HG03066 (cell line): ENCODE data around the gene HOXA7.

Experiments used
- ATAC-seq: cut with Tn5 transposase; IDR thresholded peaks from one replicate; pipeline ENCODE4 v1.9.1; 2021; ENCODE audit warnings: low read depth; ENCODE audit not compliant: unreplicated experiment

HOXA7 gene

GRCh38 chr7:27124096-27124901 is 32.2 kb downstream of the HOXA7 start:
- ATAC-seq, result no peak

GRCh38 chr7:27123477-27124053 is 32.9 kb downstream of the HOXA7 start:
- ATAC-seq, result no peak

- no peak for ATAC-seq
These were observed 33.4 kb downstream of the HOXA7 start for GRCh38 chr7:27123007-27123476.

GRCh38 chr7:27122077-27122910 is 34.2 kb downstream of the HOXA7 start:
- no peak for ATAC-seq

- ATAC-seq, result no peak
These were observed 34.8 kb downstream of the HOXA7 start for GRCh38 chr7:27121684-27122076.

GRCh38 chr7:27119412-27119911 is 37.0 kb downstream of the HOXA7 start:
- ATAC-seq, result no peak

- no peak for ATAC-seq
These were observed 37.9 kb downstream of the HOXA7 start for GRCh38 chr7:27118580-27118979.

GRCh38 chr7:27117887-27118491 is 38.5 kb downstream of the HOXA7 start:
- no peak for ATAC-seq

- no peak for ATAC-seq
These were observed 39.3 kb downstream of the HOXA7 start for GRCh38 chr7:27116962-27117886.

GRCh38 chr7:27116031-27116961 is 40.2 kb downstream of the HOXA7 start:
- ATAC-seq, result no peak

- ATAC-seq, result no peak
These were observed 41.1 kb downstream of the HOXA7 start for GRCh38 chr7:27115221-27116026.

- ATAC-seq, result no peak
These were observed 41.6 kb downstream of the HOXA7 start for GRCh38 chr7:27114881-27115220.

- ATAC-seq, result no peak
These were observed 42.3 kb downstream of the HOXA7 start for GRCh38 chr7:27113991-27114769.

- ATAC-seq, result no peak
These were observed 43.2 kb downstream of the HOXA7 start for GRCh38 chr7:27112955-27113949.

- no peak for ATAC-seq
These were observed 44.1 kb downstream of the HOXA7 start for GRCh38 chr7:27112361-27112760.

GRCh38 chr7:27111751-27112277 is 44.7 kb downstream of the HOXA7 start:
- no peak for ATAC-seq
